ENCODE results near the gene THAP11. TPM values are rescaled to one million over a fixed set of nuclear protein-coding genes. Genes with fewer than 3 reads are reported as not detected.

The THAP11 gene
- total and polyA plus RNA-seq, 2 of the 13 experiments (the other 11 are each of a cell fraction or from before 2014, with no cell fraction given) = 44.2 to 53.4 TPM

DNA sequence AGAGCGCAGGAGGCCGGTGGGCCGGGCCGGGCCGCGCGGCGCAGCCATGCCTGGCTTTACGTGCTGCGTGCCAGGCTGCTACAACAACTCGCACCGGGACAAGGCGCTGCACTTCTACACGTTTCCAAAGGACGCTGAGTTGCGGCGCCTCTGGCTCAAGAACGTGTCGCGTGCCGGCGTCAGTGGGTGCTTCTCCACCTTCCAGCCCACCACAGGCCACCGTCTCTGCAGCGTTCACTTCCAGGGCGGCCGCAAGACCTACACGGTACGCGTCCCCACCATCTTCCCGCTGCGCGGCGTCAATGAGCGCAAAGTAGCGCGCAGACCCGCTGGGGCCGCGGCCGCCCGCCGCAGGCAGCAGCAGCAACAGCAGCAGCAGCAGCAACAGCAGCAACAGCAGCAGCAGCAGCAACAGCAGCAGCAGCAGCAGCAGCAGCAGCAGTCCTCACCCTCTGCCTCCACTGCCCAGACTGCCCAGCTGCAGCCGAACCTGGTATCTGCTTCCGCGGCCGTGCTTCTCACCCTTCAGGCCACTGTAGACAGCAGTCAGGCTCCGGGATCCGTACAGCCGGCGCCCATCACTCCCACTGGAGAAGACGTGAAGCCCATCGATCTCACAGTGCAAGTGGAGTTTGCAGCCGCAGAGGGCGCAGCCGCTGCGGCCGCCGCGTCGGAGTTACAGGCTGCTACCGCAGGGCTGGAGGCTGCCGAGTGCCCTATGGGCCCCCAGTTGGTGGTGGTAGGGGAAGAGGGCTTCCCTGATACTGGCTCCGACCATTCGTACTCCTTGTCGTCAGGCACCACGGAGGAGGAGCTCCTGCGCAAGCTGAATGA lies 606 bp downstream of the THAP11 start (continued):
- TF ChIP-seq, protein P1, sequence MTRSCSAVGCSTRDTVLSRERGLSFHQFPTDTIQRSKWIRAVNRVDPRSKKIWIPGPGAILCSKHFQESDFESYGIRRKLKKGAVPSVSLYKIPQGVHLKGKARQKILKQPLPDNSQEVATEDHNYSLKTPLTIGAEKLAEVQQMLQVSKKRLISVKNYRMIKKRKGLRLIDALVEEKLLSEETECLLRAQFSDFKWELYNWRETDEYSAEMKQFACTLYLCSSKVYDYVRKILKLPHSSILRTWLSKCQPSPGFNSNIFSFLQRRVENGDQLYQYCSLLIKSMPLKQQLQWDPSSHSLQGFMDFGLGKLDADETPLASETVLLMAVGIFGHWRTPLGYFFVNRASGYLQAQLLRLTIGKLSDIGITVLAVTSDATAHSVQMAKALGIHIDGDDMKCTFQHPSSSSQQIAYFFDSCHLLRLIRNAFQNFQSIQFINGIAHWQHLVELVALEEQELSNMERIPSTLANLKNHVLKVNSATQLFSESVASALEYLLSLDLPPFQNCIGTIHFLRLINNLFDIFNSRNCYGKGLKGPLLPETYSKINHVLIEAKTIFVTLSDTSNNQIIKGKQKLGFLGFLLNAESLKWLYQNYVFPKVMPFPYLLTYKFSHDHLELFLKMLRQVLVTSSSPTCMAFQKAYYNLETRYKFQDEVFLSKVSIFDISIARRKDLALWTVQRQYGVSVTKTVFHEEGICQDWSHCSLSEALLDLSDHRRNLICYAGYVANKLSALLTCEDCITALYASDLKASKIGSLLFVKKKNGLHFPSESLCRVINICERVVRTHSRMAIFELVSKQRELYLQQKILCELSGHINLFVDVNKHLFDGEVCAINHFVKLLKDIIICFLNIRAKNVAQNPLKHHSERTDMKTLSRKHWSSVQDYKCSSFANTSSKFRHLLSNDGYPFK (CRISPR knock-in tag; IDR thresholded peaks at IDR 0.05; ENCODE audit: borderline replicate concordance) = peak; percentile 63; the same call in 1 of the 2 replicates
- TF ChIP-seq ZNF839 (CRISPR knock-in tag; IDR thresholded peaks at IDR 0.05; ENCODE audit: borderline replicate concordance) = peak; percentile 36; the same call in 1 of the 2 replicates
- TF ChIP-seq ZNF354B (CRISPR knock-in tag; IDR thresholded peaks at IDR 0.05) = no peak
- TF ChIP-seq MAFG (CRISPR knock-in tag; IDR thresholded peaks at IDR 0.05) = 0 out of 2 replicates have a peak, but pooled peaks have one; percentile 20
- no peak for TF ChIP-seq CHD2 (IDR thresholded peaks at IDR 0.05; ENCODE audit: low read depth, low read length)
- peak; percentile 90; the same call in 1 of the 2 replicates for TF ChIP-seq CREBL2 (CRISPR knock-in tag; IDR thresholded peaks at IDR 0.05; ENCODE audit: borderline replicate concordance)
- TF ChIP-seq JUNB (CRISPR knock-in tag; IDR thresholded peaks at IDR 0.05; ENCODE audit: borderline replicate concordance) = 0 out of 2 replicates have a peak, but pooled peaks have one; percentile 39
- no peak for TF ChIP-seq SOX5 (CRISPR knock-in tag; IDR thresholded peaks at IDR 0.05; ENCODE audit: borderline replicate concordance)
- TF ChIP-seq JUN (CRISPR knock-in tag; IDR thresholded peaks at IDR 0.05) = no peak
- TF ChIP-seq HHEX (CRISPR knock-in tag; IDR thresholded peaks at IDR 0.05) = no peak
- peak; percentile 86 for TF ChIP-seq DNMT1 (CRISPR knock-in tag; IDR thresholded peaks at IDR 0.05)
- TF ChIP-seq, protein P2, sequence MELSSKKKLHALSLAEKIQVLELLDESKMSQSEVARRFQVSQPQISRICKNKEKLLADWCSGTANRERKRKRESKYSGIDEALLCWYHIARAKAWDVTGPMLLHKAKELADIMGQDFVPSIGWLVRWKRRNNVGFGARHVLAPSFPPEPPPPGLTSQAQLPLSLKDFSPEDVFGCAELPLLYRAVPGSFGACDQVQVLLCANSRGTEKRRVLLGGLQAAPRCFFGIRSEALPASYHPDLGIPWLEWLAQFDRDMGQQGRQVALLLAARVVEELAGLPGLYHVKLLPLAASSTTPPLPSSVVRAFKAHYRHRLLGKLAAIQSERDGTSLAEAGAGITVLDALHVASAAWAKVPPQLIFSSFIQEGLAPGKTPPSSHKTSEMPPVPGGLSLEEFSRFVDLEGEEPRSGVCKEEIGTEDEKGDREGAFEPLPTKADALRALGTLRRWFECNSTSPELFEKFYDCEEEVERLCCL (CRISPR knock-in tag; IDR thresholded peaks at IDR 0.05; ENCODE audit: borderline replicate concordance) = no peak
- no peak for TF ChIP-seq ZNF703 (CRISPR knock-in tag; IDR thresholded peaks at IDR 0.05; ENCODE audit: borderline replicate concordance)
- TF ChIP-seq ZBTB42 (CRISPR knock-in tag; IDR thresholded peaks at IDR 0.05) = no peak
- no peak for TF ChIP-seq SP5 (CRISPR knock-in tag; IDR thresholded peaks at IDR 0.05; ENCODE audit: borderline replicate concordance, low read depth)
- peak; percentile 79; the same call in 1 of the 2 replicates for TF ChIP-seq MTA1 (CRISPR knock-in tag; IDR thresholded peaks at IDR 0.05; ENCODE audit: borderline replicate concordance)
- TF ChIP-seq ZNF160 (CRISPR knock-in tag; IDR thresholded peaks at IDR 0.05) = no peak
- TF ChIP-seq SOX13 (IDR thresholded peaks at IDR 0.05) = no peak
- peak in 1 of 2 experiments; percentile 81; a peak in 1 of 4 replicates for TF ChIP-seq SOX13 (CRISPR knock-in tag; conservative IDR thresholded peaks at IDR 0.05 in 1 of 2, IDR thresholded peaks at IDR 0.05 in 1 of 2)
- 0 out of 2 replicates have a peak, but pooled peaks have one; percentile 30 for TF ChIP-seq HES4 (CRISPR knock-in tag; IDR thresholded peaks at IDR 0.05; ENCODE audit: borderline replicate concordance)
- TF ChIP-seq FOXO1 (CRISPR knock-in tag; IDR thresholded peaks at IDR 0.05) = peak; percentile 67
- TF ChIP-seq ZNF720 (CRISPR knock-in tag; IDR thresholded peaks at IDR 0.05) = no peak
- TF ChIP-seq STAG1 (CRISPR knock-in tag; IDR thresholded peaks at IDR 0.05) = peak; percentile 49
- TF ChIP-seq SP4 (CRISPR knock-in tag; IDR thresholded peaks at IDR 0.05) = 0 out of 2 replicates have a peak, but pooled peaks have one; percentile 5
- TF ChIP-seq RBM39 (IDR thresholded peaks at IDR 0.05; ENCODE audit: low read depth, low read length, poor library complexity, severe bottlenecking) = peak; percentile 91
- TF ChIP-seq SAP130 (CRISPR knock-in tag; IDR thresholded peaks at IDR 0.05; ENCODE audit: low read depth) = peak; percentile 65
- TF ChIP-seq ZNF766 (CRISPR knock-in tag; IDR thresholded peaks at IDR 0.05; ENCODE audit: borderline replicate concordance) = no peak; the same call in 1 of the 2 replicates

Data from HepG2 (cell line).